CD14-positive monocyte (primary cell): Measurements from ENCODE around the gene BTG2. TPM values are rescaled to one million over a fixed set of nuclear protein-coding genes. Genes with fewer than 3 reads are reported as not detected.
A peak's percentile ranks its signal among the peaks of the same experiment; 100 is the strongest.

ENCODE experiments used
- DNase-seq, 3 donors: peaks; one replicate each; pipeline ENCODE4 v3.0.0-alpha.2; 2011 to 2022
- H2AFZ ChIP-seq: 2 replicates; pipeline ENCODE4 v1.6.0; 2012; ENCODE audit warnings: mild to moderate bottlenecking, low read depth, low read length, inconsistent platforms; ENCODE audit not compliant: insufficient read depth, poor library complexity, severe bottlenecking
- H3K27ac ChIP-seq, 2 donors: 1 replicate in 1 of 2; 2 replicates in 1 of 2; pipeline ENCODE4 v1.5.1; 2012 to 2013; ENCODE audit warnings: low read length in 2 of 2, control low read depth in 1 of 2, inconsistent platforms in 1 of 2, low read depth in 1 of 2, mild to moderate bottlenecking in 1 of 2
- H3K27me3 ChIP-seq, 2 donors: one replicate each; pipeline versions ENCODE4 v1.6.0 to v1.6.1; 2011 to 2013; ENCODE audit warnings: low read length in 2 of 2; ENCODE audit not compliant: control insufficient read depth in 2 of 2, insufficient read depth in 2 of 2
- H3K36me3 ChIP-seq, 2 donors: replicated peaks in 1 of 2; 1 replicate in 1 of 2; 2 replicates in 1 of 2; pipeline versions ENCODE4 v1.5.1 to v1.6.1; 2012 to 2013; ENCODE audit warnings: low read length in 2 of 2, control low read depth in 1 of 2, inconsistent platforms in 1 of 2, mild to moderate bottlenecking in 1 of 2; ENCODE audit not compliant: insufficient read depth in 2 of 2, control insufficient read depth in 1 of 2
- H3K4me1 ChIP-seq, 2 donors: 1 replicate in 1 of 2; 2 replicates in 1 of 2; pipeline versions ENCODE4 v1.5.1 to v1.6.1; 2012 to 2013; ENCODE audit warnings: low read length in 2 of 2, control low read depth in 1 of 2, inconsistent platforms in 1 of 2, mild to moderate bottlenecking in 1 of 2, moderate library complexity in 1 of 2; ENCODE audit not compliant: insufficient read depth in 2 of 2, control insufficient read depth in 1 of 2
- H3K4me2 ChIP-seq: replicated peaks from 2 replicates; pipeline ENCODE3; 2012; ENCODE audit warnings: low read length, moderate library complexity, mild to moderate bottlenecking; ENCODE audit not compliant: poor library complexity, severe bottlenecking; ENCODE audit errors: extremely low read depth
- H3K4me3 ChIP-seq, 3 experiments: fragments of 200-600 bp in 1 of 3; sonication (generic) in 1 of 3; replicated peaks in 1 of 3; 1 replicate in 2 of 3; 2 replicates in 1 of 3; pipeline ENCODE4 v1.5.1; 2011 to 2013; ENCODE audit warnings: low read length in 3 of 3, mild to moderate bottlenecking in 3 of 3, control low read depth in 2 of 3, low read depth in 2 of 3, inconsistent platforms in 1 of 3, moderate library complexity in 1 of 3
- H3K79me2 ChIP-seq: 2 replicates; pipeline ENCODE4 v1.6.0; 2012; ENCODE audit warnings: mild to moderate bottlenecking, control low read depth, inconsistent platforms, low read length, moderate library complexity; ENCODE audit not compliant: insufficient read depth
- H3K9ac ChIP-seq: 2 replicates; pipeline ENCODE4 v1.6.0; 2017; ENCODE audit warnings: low read length, mild to moderate bottlenecking; ENCODE audit not compliant: insufficient read depth, poor library complexity, severe bottlenecking
- H3K9me3 ChIP-seq, 2 donors: replicated peaks in 1 of 2; 1 replicate in 1 of 2; 2 replicates in 1 of 2; pipeline versions ENCODE4 v1.5.1 to v1.6.1; 2012 to 2013; ENCODE audit warnings: low read length in 2 of 2, control low read depth in 1 of 2; ENCODE audit not compliant: control insufficient read depth in 1 of 2, insufficient read depth in 1 of 2
- H4K20me1 ChIP-seq: 2 replicates; pipeline ENCODE4 v1.6.0; 2012; ENCODE audit warnings: mild to moderate bottlenecking, low read length, control low read depth, moderate library complexity; ENCODE audit not compliant: insufficient read depth
- H3K27ac Mint-ChIP-seq, 7 donors: one replicate each; pipeline ENCODE4 v1.8.0; 2020; ENCODE audit warnings: mild to moderate bottlenecking in 7 of 7, mixed read lengths in 7 of 7, moderate library complexity in 6 of 7, inconsistent platforms in 2 of 7
- H3K27me3 Mint-ChIP-seq, 3 donors: one replicate each; pipeline ENCODE4 v1.8.0; 2021 to 2022; ENCODE audit warnings: low read depth in 3 of 3, mild to moderate bottlenecking in 3 of 3, mixed read lengths in 3 of 3, moderate library complexity in 3 of 3, inconsistent platforms in 1 of 3
- H3K36me3 Mint-ChIP-seq, 2 donors: one replicate each; pipeline ENCODE4 v1.8.0; 2020; ENCODE audit warnings: mixed read lengths in 2 of 2, inconsistent platforms in 1 of 2, mild to moderate bottlenecking in 1 of 2
- H3K4me1 Mint-ChIP-seq: one replicate; pipeline ENCODE4 v1.8.0; 2020; ENCODE audit warnings: mild to moderate bottlenecking, mixed read lengths
- H3K4me3 Mint-ChIP-seq, 2 donors: one replicate each; pipeline ENCODE4 v1.8.0; 2020; ENCODE audit warnings: mild to moderate bottlenecking in 2 of 2, mixed read lengths in 2 of 2, moderate library complexity in 1 of 2
- H3K9me3 Mint-ChIP-seq, 7 donors: one replicate each; pipeline ENCODE4 v1.8.0; 2020 to 2022; ENCODE audit warnings: mixed read lengths in 7 of 7, mild to moderate bottlenecking in 6 of 7, moderate library complexity in 6 of 7, inconsistent platforms in 2 of 7
- WGBS: methylation state at CpG from one replicate; pipeline ENCODE4 v1.1.5; 2013; ENCODE audit warnings: missing lambda C conversion rate; ENCODE audit not compliant: insufficient coverage; 5-methylcytosine and 5-hydroxymethylcytosine counted together
- intact Hi-C, 2 donors: fragments of 100-400 bp; cut with micrococcal nuclease; formaldehyde crosslinking; loops; one replicate each; pipeline versions ENCODE4 v1.15.0 to v1.15.1; 2023
- polyA plus RNA-seq, 3 donors: library from polyadenylated mRNA; depleted of rRNA in 1 of 3; unstranded in 2 of 3; stranded (reverse) in 1 of 3; fragments of 300-500 nt in 2 of 3; fragments of >200 nt in 1 of 3; fragmentation: Illumina TruSeq in 2 of 3; gene quantifications; 1 replicate in 2 of 3; 2 replicates in 1 of 3; pipeline ENCODE4 v1.2.3, GENCODE V29; 2012 to 2021
- TF ChIP-seq, protein P1 (sequence below): fragments of 200-600 bp; IDR thresholded peaks from one replicate; pipeline ENCODE4 v1.8.0; 2022; ENCODE audit warnings: antibody characterized with exemption, mild to moderate bottlenecking

Gene BTG2
- polyA plus RNA-seq, 3 donors, result 293 to 539 (median 483) TPM

DNA sequence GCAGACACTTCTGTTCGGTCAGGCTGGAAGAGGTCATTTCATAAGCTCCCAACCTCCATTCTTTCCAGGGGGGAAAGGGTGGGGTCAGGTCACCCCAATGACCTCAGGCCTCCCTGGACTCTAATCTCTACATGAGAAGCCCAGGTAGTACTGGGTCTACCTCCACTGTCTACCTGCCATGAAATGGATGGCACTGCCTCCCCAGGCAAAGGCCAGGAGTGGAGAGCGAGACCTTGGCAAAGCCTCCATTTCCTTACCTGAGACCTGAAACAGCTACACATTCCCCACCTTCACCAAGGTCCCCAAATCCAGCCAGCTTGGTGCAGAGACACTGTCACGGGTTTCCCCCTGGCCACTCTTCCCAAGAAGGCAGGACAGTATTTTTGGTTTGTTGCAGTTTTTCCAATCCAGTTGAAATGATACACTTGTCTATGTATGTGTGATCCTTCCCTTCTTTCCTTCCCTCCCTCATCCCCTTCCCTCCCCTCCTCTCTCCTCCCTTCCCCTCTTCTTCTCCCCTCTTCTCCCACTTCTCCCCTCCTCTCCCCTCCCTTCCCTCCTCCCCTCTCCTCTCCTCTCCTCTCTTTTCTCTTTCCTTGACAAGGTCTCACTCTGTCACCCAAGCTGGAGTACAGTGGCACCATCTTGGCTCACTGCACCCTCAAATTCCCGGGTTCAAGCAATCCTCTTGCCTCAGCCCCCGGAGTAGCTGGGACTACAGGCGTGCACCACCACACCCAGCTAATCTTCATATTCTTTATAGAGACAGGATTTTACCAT, 16.1 kb downstream of the BTG2 start:
- H3K27ac ChIP-seq, result peak overlapping the region in 1 of 2 donors; percentile 53
- peaks cover 0 to 2% (median 0%) of the 10 kb centered on the region in 7 donors for H3K9me3 Mint-ChIP-seq
- peaks cover 0 to 2% (median 2%) of the 10 kb centered on the region in 3 donors for H3K27me3 Mint-ChIP-seq
- H3K27ac Mint-ChIP-seq, result peak overlapping the region in 4 of 7 donors; percentile 67 to 88 (median 84)
- TF ChIP-seq, protein P1, sequence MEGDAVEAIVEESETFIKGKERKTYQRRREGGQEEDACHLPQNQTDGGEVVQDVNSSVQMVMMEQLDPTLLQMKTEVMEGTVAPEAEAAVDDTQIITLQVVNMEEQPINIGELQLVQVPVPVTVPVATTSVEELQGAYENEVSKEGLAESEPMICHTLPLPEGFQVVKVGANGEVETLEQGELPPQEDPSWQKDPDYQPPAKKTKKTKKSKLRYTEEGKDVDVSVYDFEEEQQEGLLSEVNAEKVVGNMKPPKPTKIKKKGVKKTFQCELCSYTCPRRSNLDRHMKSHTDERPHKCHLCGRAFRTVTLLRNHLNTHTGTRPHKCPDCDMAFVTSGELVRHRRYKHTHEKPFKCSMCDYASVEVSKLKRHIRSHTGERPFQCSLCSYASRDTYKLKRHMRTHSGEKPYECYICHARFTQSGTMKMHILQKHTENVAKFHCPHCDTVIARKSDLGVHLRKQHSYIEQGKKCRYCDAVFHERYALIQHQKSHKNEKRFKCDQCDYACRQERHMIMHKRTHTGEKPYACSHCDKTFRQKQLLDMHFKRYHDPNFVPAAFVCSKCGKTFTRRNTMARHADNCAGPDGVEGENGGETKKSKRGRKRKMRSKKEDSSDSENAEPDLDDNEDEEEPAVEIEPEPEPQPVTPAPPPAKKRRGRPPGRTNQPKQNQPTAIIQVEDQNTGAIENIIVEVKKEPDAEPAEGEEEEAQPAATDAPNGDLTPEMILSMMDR, result no peak
- no peaks in the 10 kb centered on the region for H3K36me3 Mint-ChIP-seq
- intact Hi-C loops, result no loop called here
- peak overlapping the region; percentile 41 for H2AFZ ChIP-seq
- no peak overlapping the region for H3K4me3 Mint-ChIP-seq
- WGBS, result 92% methylated on average over 4 of the region's 6 CpGs
- no peak overlapping the region for H3K9ac ChIP-seq
- peaks cover under 1% of the 10 kb centered on the region for H3K79me2 ChIP-seq
- H3K27me3 ChIP-seq, result no peaks in the 10 kb centered on the region
- H4K20me1 ChIP-seq, result no peaks in the 10 kb centered on the region
- H3K9me3 ChIP-seq, result no peaks in the 10 kb centered on the region
- H3K4me1 Mint-ChIP-seq, result peaks cover 71% of the 10 kb centered on the region
- peaks cover 67% of the 10 kb centered on the region in 2 donors for H3K4me1 ChIP-seq
- H3K4me3 ChIP-seq, result peak overlapping the region in 1 of 3 experiments; percentile 11
- peak overlapping the region; percentile 39 for H3K4me2 ChIP-seq
- H3K36me3 ChIP-seq, result no peaks in the 10 kb centered on the region
- DNase-seq, result no peak

DNA sequence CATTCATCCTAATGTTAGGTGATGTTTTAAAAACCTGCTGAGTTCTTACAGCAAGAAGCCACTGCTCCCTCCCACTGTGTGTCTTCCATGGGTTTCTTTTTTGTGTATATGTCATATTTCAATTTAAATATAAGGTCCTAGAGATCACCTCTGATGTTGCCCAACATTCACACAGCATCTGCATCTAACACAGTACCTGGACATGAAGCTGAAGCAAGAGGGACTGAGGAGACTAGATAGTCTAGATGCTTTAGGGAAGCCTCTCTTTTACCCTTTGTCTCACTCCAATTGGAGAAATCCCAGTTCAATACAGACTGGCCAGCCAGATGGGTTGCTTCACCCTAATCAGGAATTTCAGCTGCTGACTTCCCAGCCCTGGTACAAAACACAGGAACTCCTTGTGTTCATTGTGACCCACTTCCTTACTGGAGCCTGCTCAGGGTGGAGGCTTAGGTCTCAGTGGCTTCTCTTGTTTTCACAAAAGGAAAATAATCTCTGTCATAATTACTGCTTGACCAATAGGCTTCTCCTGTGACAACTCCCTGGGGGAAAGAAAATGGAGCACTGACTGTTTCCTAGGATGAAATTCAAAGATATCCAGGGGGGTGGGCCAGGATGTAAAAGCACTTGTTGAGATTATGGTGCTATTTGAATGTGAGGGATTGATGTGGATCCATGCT, 17.3 kb downstream of the BTG2 start:
- H3K9me3 ChIP-seq, result no peaks in the 10 kb centered on the region
- H3K27ac ChIP-seq, result no peak overlapping the region
- no peak overlapping the region for H3K9ac ChIP-seq
- Mint-ChIP-seq H3K27ac (peak overlapping the region in 5 of 7 donors; percentile 5 to 63 (median 55)), H3K4me3 (peak overlapping the region in 1 of 2 donors; percentile 3), H3K9me3 (peaks cover 0 to 2% (median 0%) of the 10 kb centered on the region in 7 donors), H3K27me3 (peaks cover 0 to 2% (median 0%) of the 10 kb centered on the region in 3 donors), H3K36me3 (no peaks in the 10 kb centered on the region), H3K4me1 (peaks cover 77% of the 10 kb centered on the region)
- no peaks in the 10 kb centered on the region for H3K36me3 ChIP-seq
- peak in 2 of 3 donors; percentile 31 to 37 for DNase-seq
- TF ChIP-seq, protein P1, result no peak
- H3K4me3 ChIP-seq, result peak overlapping the region in 1 of 3 experiments; percentile 74
- intact Hi-C loops, result no loop called here
- peaks cover 5% of the 10 kb centered on the region for H3K79me2 ChIP-seq
- peak overlapping the region; percentile 1 for H3K4me2 ChIP-seq
- no peaks in the 10 kb centered on the region for H4K20me1 ChIP-seq
- H2AFZ ChIP-seq, result no peak overlapping the region
- H3K27me3 ChIP-seq, result no peaks in the 10 kb centered on the region
- H3K4me1 ChIP-seq, result peaks cover 76 to 79% of the 10 kb centered on the region in 2 donors
